ENCODE data around the gene FBXO34.
A peak's percentile ranks its signal among the peaks of the same experiment; 100 is the strongest.

The FBXO34 gene

GRCh38 chr14:55271572-55272298 lies 514 bp downstream of the FBXO34 start:
- Histone ChIP-seq H3K36me3 (ENCODE audit: control insufficient read depth, insufficient read depth, low read length) (no peaks in the 10 kb centered on the region), H3K9me3 (ENCODE audit: control insufficient read depth, low read length) (no peaks in the 10 kb centered on the region), H3K79me2 (peaks cover 25% of the 10 kb centered on the region), H3K4me3 (ENCODE audit: low read depth, low read length) (peak overlapping the region; percentile 92), H3K4me2 (ENCODE audit: low read length) (peak overlapping the region; percentile 85), H3K9ac (peak overlapping the region; percentile 54), H3K4me1 (peaks cover 4% of the 10 kb centered on the region), H2AFZ (peak overlapping the region; percentile 89), H3K27ac (peak overlapping the region; percentile 74), H3K27me3 (ENCODE audit: control insufficient read depth, insufficient read depth, low read length) (no peaks in the 10 kb centered on the region)
- TF ChIP-seq, protein P1, sequence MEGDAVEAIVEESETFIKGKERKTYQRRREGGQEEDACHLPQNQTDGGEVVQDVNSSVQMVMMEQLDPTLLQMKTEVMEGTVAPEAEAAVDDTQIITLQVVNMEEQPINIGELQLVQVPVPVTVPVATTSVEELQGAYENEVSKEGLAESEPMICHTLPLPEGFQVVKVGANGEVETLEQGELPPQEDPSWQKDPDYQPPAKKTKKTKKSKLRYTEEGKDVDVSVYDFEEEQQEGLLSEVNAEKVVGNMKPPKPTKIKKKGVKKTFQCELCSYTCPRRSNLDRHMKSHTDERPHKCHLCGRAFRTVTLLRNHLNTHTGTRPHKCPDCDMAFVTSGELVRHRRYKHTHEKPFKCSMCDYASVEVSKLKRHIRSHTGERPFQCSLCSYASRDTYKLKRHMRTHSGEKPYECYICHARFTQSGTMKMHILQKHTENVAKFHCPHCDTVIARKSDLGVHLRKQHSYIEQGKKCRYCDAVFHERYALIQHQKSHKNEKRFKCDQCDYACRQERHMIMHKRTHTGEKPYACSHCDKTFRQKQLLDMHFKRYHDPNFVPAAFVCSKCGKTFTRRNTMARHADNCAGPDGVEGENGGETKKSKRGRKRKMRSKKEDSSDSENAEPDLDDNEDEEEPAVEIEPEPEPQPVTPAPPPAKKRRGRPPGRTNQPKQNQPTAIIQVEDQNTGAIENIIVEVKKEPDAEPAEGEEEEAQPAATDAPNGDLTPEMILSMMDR (IDR thresholded peaks at IDR 0.05) = no peak

DNA sequence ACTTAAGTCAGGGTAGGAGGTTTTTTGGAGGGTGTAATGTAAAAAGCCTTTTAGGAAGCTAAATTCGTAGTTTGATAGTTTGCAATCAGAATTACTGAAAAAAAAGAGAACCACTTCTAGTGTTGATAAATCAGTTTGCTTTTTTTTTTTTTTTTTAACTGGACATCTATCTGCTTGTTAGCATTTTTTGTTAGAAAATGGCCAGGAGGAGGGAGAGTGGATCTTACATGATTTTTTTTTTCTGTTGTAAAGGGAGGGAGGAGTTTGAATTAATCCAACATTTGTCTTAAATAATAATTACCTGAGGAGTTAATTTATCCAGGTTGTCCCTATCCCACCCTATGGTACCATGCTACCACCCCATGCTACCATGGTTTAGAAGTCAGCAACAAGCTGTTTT lies 1.2 kb downstream of the FBXO34 start:
- Histone ChIP-seq H3K79me2 (peaks cover 27% of the 10 kb centered on the region), H3K4me1 (peaks cover 4% of the 10 kb centered on the region), H3K27ac (no peak overlapping the region), H2AFZ (peak overlapping the region; percentile 89), H3K4me3 (ENCODE audit: low read depth, low read length) (peak overlapping the region; percentile 92), H3K4me2 (ENCODE audit: low read length) (peak overlapping the region; percentile 85), H3K36me3 (ENCODE audit: control insufficient read depth, insufficient read depth, low read length) (no peaks in the 10 kb centered on the region), H3K27me3 (ENCODE audit: control insufficient read depth, insufficient read depth, low read length) (no peaks in the 10 kb centered on the region), H3K9me3 (ENCODE audit: control insufficient read depth, low read length) (no peaks in the 10 kb centered on the region), H3K9ac (no peak overlapping the region)
- TF ChIP-seq, protein P1 (IDR thresholded peaks at IDR 0.05) = no peak

- H3K4me3 ChIP-seq (ENCODE audit: low read depth, low read length) = no peak overlapping the region
- no peak overlapping the region for H3K9ac ChIP-seq
Measured at GRCh38 chr14:55272922-55273321, 1.7 kb downstream of the FBXO34 start.

GRCh38 chr14:55274146-55274545 lies 2.9 kb downstream of the FBXO34 start:
- H3K27me3 ChIP-seq (ENCODE audit: control insufficient read depth, insufficient read depth, low read length) = no peaks in the 10 kb centered on the region
- H3K4me1 ChIP-seq = peaks cover 4% of the 10 kb centered on the region
- no peak overlapping the region for H2AFZ ChIP-seq
- no peaks in the 10 kb centered on the region for H3K36me3 ChIP-seq (ENCODE audit: control insufficient read depth, insufficient read depth, low read length)
- TF ChIP-seq, protein P1 (IDR thresholded peaks at IDR 0.05) = no peak
- peaks cover 38% of the 10 kb centered on the region for H3K79me2 ChIP-seq
- no peaks in the 10 kb centered on the region for H3K9me3 ChIP-seq (ENCODE audit: control insufficient read depth, low read length)
- H3K27ac ChIP-seq = no peak overlapping the region
- no peak overlapping the region for H3K4me2 ChIP-seq (ENCODE audit: low read length)
- no peak overlapping the region for H3K9ac ChIP-seq
- H3K4me3 ChIP-seq (ENCODE audit: low read depth, low read length) = no peak overlapping the region

More at GRCh38 chr14:55272922-55273321, 1.7 kb downstream of the FBXO34 start:
- TF ChIP-seq, protein P1 (IDR thresholded peaks at IDR 0.05) = no peak
- Histone ChIP-seq H3K27me3 (ENCODE audit: control insufficient read depth, insufficient read depth, low read length) (no peaks in the 10 kb centered on the region), H3K27ac (no peak overlapping the region), H3K79me2 (peaks cover 29% of the 10 kb centered on the region), H3K36me3 (ENCODE audit: control insufficient read depth, insufficient read depth, low read length) (no peaks in the 10 kb centered on the region), H3K9me3 (ENCODE audit: control insufficient read depth, low read length) (no peaks in the 10 kb centered on the region), H3K4me1 (peaks cover 4% of the 10 kb centered on the region), H3K4me2 (ENCODE audit: low read length) (peak overlapping the region; percentile 85), H2AFZ (no peak overlapping the region)

DNA sequence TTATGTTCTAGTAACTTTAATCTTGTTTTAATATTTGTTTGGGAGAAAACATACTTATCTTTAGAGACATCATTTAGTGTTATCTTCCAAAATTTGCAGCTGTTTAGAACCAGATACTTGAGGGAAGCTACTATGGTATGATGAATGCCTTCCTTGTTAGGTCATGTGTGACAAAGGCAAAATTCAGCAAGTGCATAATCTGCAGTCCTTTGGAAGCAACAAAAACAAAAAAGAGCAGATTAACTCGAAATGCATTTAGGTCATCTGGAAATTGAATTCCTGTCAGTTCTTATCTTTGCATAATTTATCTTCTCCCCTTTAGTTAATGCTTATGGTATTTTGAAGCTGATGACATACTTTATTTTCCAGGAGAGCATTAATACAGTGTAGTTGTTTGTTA lies 3.5 kb downstream of the FBXO34 start:
- H3K79me2 ChIP-seq = peaks cover 41% of the 10 kb centered on the region
- H3K27ac ChIP-seq = no peak overlapping the region
- no peaks in the 10 kb centered on the region for H3K36me3 ChIP-seq (ENCODE audit: control insufficient read depth, insufficient read depth, low read length)
- no peak overlapping the region for H3K4me2 ChIP-seq (ENCODE audit: low read length)
- H3K4me3 ChIP-seq (ENCODE audit: low read depth, low read length) = no peak overlapping the region
- peaks cover 4% of the 10 kb centered on the region for H3K4me1 ChIP-seq
- H3K9ac ChIP-seq = no peak overlapping the region
- no peak overlapping the region for H2AFZ ChIP-seq
- no peaks in the 10 kb centered on the region for H3K27me3 ChIP-seq (ENCODE audit: control insufficient read depth, insufficient read depth, low read length)
- TF ChIP-seq, protein P1 (IDR thresholded peaks at IDR 0.05) = no peak
- H3K9me3 ChIP-seq (ENCODE audit: control insufficient read depth, low read length) = no peaks in the 10 kb centered on the region

Data from parathyroid adenoma (tissue), 2 donors.